HG02981 (cell line): ENCODE data around the gene FAM13C.

Source experiments
- ATAC-seq: cut with Tn5 transposase; IDR thresholded peaks from one replicate; pipeline ENCODE4 v1.9.1; 2021; ENCODE audit warnings: mild to moderate bottlenecking, moderate library complexity; ENCODE audit not compliant: unreplicated experiment

FAM13C gene

GRCh38 chr10:59319854-59320253 is 42.5 kb downstream of the FAM13C start:
- ATAC-seq = no peak

DNA sequence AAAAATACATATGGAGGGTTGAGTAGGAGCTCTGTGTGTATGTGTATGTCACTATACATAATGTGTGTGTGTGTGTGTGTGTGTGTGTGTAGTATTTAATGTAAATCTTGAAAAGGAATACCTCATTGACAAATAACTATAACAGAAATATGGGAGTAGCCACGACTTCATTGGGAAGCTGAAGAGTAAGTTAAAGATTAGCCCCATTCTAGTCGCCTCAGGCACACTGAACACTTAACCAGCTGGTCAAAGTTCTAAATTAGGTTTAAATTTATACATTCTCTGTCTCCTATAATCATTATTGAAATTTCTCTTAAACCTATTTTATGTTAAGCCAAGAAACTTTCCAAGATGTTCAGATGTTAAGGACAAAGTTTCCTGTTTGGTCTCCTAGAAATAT is 45.3 kb downstream of the FAM13C start:
- ATAC-seq = no peak

DNA sequence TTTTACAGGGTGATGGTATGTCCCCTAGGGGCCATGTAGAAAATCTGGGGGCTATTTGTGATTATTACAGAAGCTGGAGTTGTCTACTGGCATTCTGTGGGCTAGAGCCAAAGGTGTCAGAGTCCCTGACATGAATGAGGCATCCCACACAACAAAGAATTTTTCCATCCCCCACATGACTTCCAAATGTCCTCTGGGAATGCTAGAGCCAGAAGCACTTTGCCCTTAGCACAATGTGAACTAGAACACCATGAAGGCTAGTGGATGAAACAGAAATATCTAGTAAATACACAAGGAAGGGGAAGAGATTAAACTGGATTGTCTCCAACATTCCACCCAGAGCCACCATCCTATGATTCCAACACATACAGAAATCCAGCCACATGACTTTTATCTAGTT is 46.9 kb downstream of the FAM13C start:
- ATAC-seq = no peak

DNA sequence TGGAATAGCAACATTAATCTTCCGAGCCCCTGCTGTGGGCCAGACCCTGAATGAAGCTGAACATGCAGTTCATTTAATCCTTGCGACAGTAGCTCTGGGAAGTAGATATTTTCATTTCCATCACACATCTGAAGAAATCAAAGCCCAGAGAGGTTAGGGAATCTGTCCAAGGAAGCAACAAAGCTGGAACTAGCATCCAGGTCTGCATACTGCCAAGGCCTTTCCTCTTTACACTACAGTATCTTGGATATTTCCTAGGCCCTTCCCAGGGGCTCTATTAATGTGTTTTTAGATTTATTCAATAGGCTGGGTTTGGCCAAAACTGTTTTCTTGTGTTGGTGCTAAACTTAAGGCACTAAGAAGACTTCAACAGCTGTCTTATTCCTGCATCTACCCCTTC is 48.1 kb downstream of the FAM13C start:
- ATAC-seq = no peak

DNA sequence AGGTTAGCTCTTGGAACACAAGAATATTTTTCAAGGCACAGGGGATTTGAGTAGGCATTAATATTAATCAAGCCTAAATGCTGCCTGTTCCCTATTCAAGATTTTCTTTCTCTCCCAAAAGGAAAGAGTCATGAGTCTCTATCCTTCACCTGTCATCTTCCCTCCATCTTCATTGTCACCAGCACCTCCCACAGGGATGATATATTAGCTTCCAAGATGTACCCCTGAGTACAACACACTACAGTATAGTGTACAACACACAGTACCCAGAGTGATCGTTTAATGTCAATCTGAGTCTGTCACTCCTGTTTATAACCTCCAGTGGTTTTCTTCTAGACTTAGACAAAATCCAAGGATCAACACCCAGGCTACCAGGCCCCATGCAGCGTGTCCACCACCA is 50.1 kb downstream of the FAM13C start:
- no peak for ATAC-seq

- ATAC-seq = no peak
Observed at GRCh38 chr10:59311025-59311424, 51.3 kb downstream of the FAM13C start.

- ATAC-seq = no peak
Observed at GRCh38 chr10:59310324-59310914, 51.9 kb downstream of the FAM13C start.

DNA sequence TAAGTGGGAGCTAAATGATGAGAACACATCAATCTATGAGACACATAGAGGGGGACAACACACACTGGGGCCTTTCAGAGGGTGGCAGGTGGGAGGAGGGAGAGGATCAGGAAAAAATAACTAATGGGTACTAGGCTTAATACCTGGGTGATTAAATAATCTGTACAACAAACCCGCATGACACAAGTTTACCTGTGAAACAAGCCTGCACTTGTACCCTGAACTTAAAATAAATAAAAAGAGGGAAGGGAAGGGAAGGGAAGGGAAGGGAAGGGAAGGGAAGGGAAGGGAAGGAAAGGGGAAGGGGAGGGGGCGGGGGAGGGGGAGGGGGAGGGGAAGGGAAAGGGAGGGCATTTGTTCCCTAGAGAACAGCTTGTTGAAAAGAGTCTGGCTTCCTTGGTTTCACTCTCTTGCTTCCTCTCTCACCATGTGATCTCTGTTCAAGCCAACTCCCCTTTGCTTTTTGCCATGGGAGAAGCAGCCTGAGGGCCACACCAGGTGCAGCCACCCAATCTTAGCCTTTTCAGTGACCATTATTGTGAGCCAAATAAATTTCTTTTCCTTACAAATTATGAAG is 57.7 kb downstream of the FAM13C start:
- ATAC-seq = no peak

GRCh38 chr10:59303018-59303417 is 59.3 kb downstream of the FAM13C start:
- no peak for ATAC-seq

DNA sequence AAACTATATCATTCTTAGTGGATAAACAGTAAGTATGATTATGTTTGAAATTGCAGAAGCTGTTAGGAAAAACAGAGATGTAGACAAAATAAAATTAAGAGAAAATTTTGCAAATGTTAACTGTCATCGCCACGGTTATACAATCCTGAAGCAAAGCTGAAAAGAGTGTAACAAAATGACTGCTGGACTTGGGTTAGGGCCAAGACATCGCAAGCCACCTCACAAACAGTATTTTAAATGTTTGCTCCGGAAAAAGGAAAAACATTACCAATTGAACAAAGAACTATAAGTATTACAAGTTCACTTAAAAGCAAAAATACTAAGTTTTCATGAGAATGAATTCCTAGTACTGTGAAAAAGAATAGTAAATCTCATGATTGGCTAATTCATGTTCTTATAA is 60.0 kb downstream of the FAM13C start:
- ATAC-seq = no peak

DNA sequence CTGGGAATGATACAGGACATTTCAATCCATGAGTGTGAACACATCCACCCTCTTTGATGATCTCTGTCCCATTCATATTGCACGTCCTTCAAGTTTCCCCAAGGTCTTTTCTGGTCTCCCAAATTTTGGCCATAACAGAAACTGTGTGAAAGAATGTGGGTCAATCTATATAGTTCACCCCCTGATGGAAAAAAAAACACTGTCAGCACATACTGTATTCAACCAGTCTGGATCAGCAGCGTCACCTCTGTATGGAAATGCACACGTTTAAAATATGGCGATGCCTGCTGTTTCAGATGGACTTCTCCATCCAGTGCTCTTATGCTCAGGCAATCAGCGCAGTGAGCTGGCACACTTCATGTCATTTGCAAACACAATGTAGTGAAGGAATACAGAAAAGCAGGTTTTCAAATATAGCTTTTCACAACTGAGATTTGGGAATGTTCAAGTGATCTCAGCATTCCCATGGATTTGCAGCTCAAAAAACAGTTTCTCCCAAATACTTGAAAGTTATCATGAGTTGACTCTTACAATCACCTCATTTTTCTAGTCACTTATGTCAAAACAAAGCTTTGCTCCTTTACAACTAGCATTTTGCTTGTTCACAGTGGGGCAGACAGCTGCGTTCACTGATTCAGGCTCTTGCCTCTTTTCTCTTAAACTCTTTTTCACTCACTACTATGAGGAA is 61.1 kb downstream of the FAM13C start:
- no peak for ATAC-seq

DNA sequence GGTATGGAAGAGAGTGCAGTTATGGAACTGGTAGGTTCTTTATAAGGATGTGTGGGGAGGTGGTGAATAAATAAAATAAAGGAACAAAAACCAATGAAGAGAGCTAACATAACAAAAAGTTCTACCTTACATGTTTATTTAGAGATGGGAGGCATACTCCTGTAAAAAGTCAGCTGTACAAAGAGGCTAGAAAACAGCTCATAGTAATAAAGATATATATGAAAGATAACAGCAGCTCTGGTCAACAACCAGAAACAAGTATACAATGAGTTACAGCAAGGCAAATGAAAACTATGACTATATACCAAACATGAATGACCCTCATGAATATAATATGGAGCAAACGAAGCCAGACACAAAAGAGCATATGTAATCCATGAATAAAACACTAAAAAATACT is 62.0 kb downstream of the FAM13C start:
- ATAC-seq = no peak

DNA sequence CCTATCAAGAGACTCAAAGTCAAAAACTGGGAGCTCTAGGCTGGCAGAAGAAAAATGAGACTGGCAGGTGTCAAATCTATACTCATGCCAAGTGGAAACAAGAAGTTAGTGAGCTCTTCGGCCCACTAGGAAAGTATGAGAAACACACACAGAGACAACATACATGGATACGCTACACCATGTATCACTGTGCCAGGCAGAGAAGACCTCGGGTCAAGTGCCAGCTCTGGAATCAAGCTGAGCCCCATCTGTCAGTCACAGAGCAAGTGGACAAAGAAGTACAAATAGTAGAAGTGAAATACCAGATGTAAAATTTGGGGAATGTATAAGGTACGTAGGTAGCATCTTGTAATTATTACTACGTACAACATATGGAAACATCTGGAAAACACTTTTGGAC is 62.4 kb downstream of the FAM13C start:
- no peak for ATAC-seq

DNA sequence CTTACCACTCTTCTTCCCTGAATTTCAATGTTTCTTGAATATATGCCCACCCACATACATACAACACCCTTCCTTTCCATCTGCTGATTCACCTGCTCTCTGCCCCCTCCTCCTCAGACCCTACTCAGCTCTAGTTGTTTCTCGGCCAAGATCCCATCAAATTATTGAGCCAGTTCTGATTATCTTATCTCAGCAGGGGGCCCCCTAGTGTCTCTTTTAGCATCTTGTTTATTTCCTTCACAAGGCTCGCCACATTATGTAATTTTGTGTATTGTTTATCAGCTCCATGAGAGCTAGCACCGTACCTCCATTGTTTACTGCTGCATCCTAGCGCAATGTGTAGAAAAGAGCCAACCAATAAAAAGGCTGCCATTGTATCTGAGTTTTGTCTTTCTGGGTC is 71.9 kb downstream of the FAM13C start:
- ATAC-seq = no peak

GRCh38 chr10:59289853-59290252 is 72.5 kb downstream of the FAM13C start:
- ATAC-seq = no peak

GRCh38 chr10:59287587-59288255 is 74.6 kb downstream of the FAM13C start:
- ATAC-seq = no peak

GRCh38 chr10:59285848-59286247 is 76.5 kb downstream of the FAM13C start:
- no peak for ATAC-seq

GRCh38 chr10:59285073-59285472 is 77.3 kb downstream of the FAM13C start:
- ATAC-seq = no peak

DNA sequence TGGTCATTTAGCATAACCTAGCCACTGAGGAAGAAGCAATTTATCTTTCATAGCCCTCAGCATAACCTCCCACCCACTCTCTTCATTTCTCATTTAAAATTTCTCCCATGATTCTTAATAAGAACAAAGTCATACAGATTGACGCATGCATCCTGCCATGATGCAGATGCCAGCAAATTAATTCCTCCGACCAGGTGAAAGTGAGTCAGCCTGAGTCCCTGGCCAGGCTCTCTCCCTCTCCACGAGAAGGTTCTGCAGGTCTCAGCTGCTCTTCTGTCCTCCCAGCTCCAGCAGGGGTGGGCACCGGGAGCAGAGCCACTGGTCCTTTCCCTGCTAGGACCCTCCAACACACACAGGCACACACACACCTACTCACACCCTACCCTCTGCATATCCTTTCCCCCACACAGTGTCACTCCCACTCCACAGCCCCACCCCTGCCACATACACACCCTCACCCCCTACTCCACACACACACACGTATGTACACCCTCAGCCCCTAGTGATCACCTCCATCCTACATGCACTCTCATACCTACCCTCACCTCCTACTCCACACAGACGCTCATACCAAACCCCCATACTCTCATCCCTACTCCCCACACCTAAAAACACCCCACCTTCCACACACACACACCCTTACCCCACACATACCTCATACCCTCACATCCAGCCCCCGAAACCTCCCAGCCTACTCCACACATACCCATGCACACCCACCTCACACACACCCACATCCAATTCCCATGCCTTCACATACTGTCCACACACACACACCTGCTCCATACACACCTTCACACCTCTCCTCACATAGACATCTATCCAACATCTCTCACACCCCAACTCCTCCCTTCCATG is 78.0 kb downstream of the FAM13C start:
- no peak for ATAC-seq

GRCh38 chr10:59283456-59284091 is 78.8 kb downstream of the FAM13C start:
- no peak for ATAC-seq

- ATAC-seq = no peak
Observed at GRCh38 chr10:59281861-59282260, 80.5 kb downstream of the FAM13C start.
